SK-N-SH (cell line): ENCODE measurements around the gene HLA-DRB1. TPM values are rescaled to one million over a fixed set of nuclear protein-coding genes. Genes with fewer than 3 reads are reported as not detected.
"Not testable (repeated sequence)": the region's sequence is repeated elsewhere in the genome, so short reads cannot be mapped to it uniquely, and the experiment has no call there.

Experiments used
- CTCF ChIA-PET: fragments of 300-600, 350-600 bp; formaldehyde crosslinking; extraction: SDS; loops from one replicate; lab custom pipeline; 2021; lab: Yijun Ruan, JAX
- POLR2A ChIA-PET: fragments of 350-600 bp; sonication (Branson Sonifier 250); formaldehyde crosslinking; extraction: SDS; loops from one replicate; lab custom pipeline; 2020; ENCODE audit warnings: antibody characterized with exemption, inconsistent platforms; lab: Yijun Ruan, JAX
- DNase-seq: peaks from one replicate; pipeline ENCODE4 v3.0.0; 2012
- H2AFZ ChIP-seq: fragments of 200-600 bp; sonication (generic); 2 replicates; pipeline ENCODE4 v1.8.1; 2016; ENCODE audit warnings: antibody characterized with exemption, mild to moderate bottlenecking, low read depth
- H3F3A ChIP-seq: fragments of 200-600 bp; sonication (generic); replicated peaks from 2 replicates; pipeline ENCODE3; 2016; ENCODE audit warnings: antibody characterized with exemption, mild to moderate bottlenecking; ENCODE audit not compliant: insufficient read depth
- H3K27ac ChIP-seq, 2 experiments: fragments of 200-500 bp in 1 of 2; fragments of 200-600 bp in 1 of 2; sonication (Bioruptor generic) in 1 of 2; sonication (generic), shearing (Covaris generic) in 1 of 2; 2 replicates each; pipeline versions ENCODE4 v1.5.1 to v1.6.1; 2014 to 2016; ENCODE audit warnings: low read depth in 2 of 2, inconsistent platforms in 1 of 2, low read length in 1 of 2, mild to moderate bottlenecking in 1 of 2, mixed read lengths in 1 of 2
- H3K27me3 ChIP-seq: fragments of 200-600 bp; sonication (generic), shearing (Covaris generic); 2 replicates; pipeline ENCODE4 v1.6.1; 2016; ENCODE audit warnings: mixed run types; ENCODE audit not compliant: insufficient read depth
- H3K36me3 ChIP-seq, 2 experiments: fragments of 200-500 bp in 1 of 2; fragments of 200-600 bp in 1 of 2; sonication (Bioruptor generic) in 1 of 2; sonication (generic) in 1 of 2; replicated peaks in 1 of 2; 2 replicates each; pipeline versions ENCODE3 to v1.5.1; 2014 to 2016; ENCODE audit warnings: low read length in 1 of 2, mild to moderate bottlenecking in 1 of 2; ENCODE audit not compliant: insufficient read depth in 2 of 2, control insufficient read depth in 1 of 2
- H3K4me1 ChIP-seq, 2 experiments: fragments of 200-500 bp in 1 of 2; fragments of 200-600 bp in 1 of 2; sonication (Bioruptor generic) in 1 of 2; sonication (generic), shearing (Covaris generic) in 1 of 2; 2 replicates each; pipeline versions ENCODE4 v1.5.1 to v1.6.1; 2014 to 2016; ENCODE audit warnings: low read depth in 1 of 2, low read length in 1 of 2, mixed run types in 1 of 2; ENCODE audit not compliant: insufficient read depth in 2 of 2, control insufficient read depth in 1 of 2
- H3K4me2 ChIP-seq: fragments of 200-600 bp; sonication (generic), shearing (Covaris generic); 2 replicates; pipeline ENCODE4 v1.6.1; 2017; ENCODE audit warnings: mixed run types
- H3K4me3 ChIP-seq, 2 experiments: fragments of 200-500 bp in 1 of 2; fragments of 200-600 bp in 1 of 2; sonication (Bioruptor generic) in 1 of 2; sonication (generic), shearing (Covaris generic) in 1 of 2; 2 replicates each; pipeline versions ENCODE4 v1.5.1 to v1.8.1; 2014 to 2016; ENCODE audit warnings: low read depth in 2 of 2, inconsistent platforms in 1 of 2, low read length in 1 of 2, mild to moderate bottlenecking in 1 of 2, mixed read lengths in 1 of 2, moderate library complexity in 1 of 2
- H3K79me2 ChIP-seq: fragments of 200-600 bp; sonication (generic); 2 replicates; pipeline ENCODE4 v1.8.1; 2017; ENCODE audit warnings: mild to moderate bottlenecking; ENCODE audit not compliant: insufficient read depth
- H3K9ac ChIP-seq: fragments of 200-600 bp; sonication (generic); 2 replicates; pipeline ENCODE4 v1.6.1; 2017; ENCODE audit warnings: mixed run types
- H3K9me2 ChIP-seq: fragments of 200-600 bp; sonication (generic); 2 replicates; pipeline ENCODE4 v1.6.1; 2017; ENCODE audit warnings: mixed run types
- H3K9me3 ChIP-seq: fragments of 200-600 bp; sonication (generic); 2 replicates; pipeline ENCODE4 v1.6.1; 2017; ENCODE audit warnings: mixed run types, mild to moderate bottlenecking, moderate library complexity
- H4K20me1 ChIP-seq: fragments of 200-600 bp; sonication (generic); 2 replicates; pipeline ENCODE4 v1.6.1; 2017; ENCODE audit warnings: mild to moderate bottlenecking, mixed run types; ENCODE audit not compliant: insufficient read depth
- EP300 ChIP-seq, 2 experiments: IDR thresholded peaks; 2 replicates each; pipeline versions ENCODE4 v1.4.0 to v1.6.1; 2012; ENCODE audit warnings: borderline replicate concordance in 1 of 2, low read depth in 1 of 2, low read length in 1 of 2
- FOSL2 ChIP-seq: IDR thresholded peaks from 2 replicates; pipeline ENCODE4 v1.4.0; 2012; ENCODE audit warnings: low read depth, mild to moderate bottlenecking, moderate library complexity, borderline replicate concordance
- FOXM1 ChIP-seq: IDR thresholded peaks from 2 replicates; pipeline ENCODE4 v1.4.0; 2012; ENCODE audit warnings: low read depth, mild to moderate bottlenecking
- JUND ChIP-seq: IDR thresholded peaks from 2 replicates; pipeline ENCODE4 v1.4.0; 2012
- NFIC ChIP-seq: IDR thresholded peaks from 2 replicates; pipeline ENCODE4 v1.4.0; 2012; ENCODE audit warnings: borderline replicate concordance
- NRF1 ChIP-seq: IDR thresholded peaks from 2 replicates; pipeline ENCODE4 v1.6.1; 2012; ENCODE audit warnings: low read depth, mild to moderate bottlenecking, low read length
- POLR2AphosphoS5 ChIP-seq: IDR thresholded peaks from 2 replicates; pipeline ENCODE4 v1.6.1; 2012; ENCODE audit warnings: low read depth, low read length
- RFX5 ChIP-seq: IDR thresholded peaks from 2 replicates; pipeline ENCODE4 v1.6.1; 2012; ENCODE audit warnings: mild to moderate bottlenecking, improper control_type of control experiment, low read length
- SMC3 ChIP-seq: IDR thresholded peaks from 2 replicates; pipeline ENCODE4 v1.6.1; 2012; ENCODE audit warnings: low read depth, low read length, improper control_type of control experiment
- TAF1 ChIP-seq: IDR thresholded peaks from 2 replicates; pipeline ENCODE4 v1.6.1; 2012; ENCODE audit warnings: low read depth, mild to moderate bottlenecking, low read length, moderate library complexity, borderline replicate concordance
- YY1 ChIP-seq: IDR thresholded peaks from 2 replicates; pipeline ENCODE4 v1.4.0; 2012; ENCODE audit warnings: low read depth, mild to moderate bottlenecking
- WGBS: methylation state at CpG from one replicate; pipeline ENCODE4 v1.1.6; 2017; ENCODE audit warnings: low lambda C conversion rate; 5-methylcytosine and 5-hydroxymethylcytosine counted together
- polyA plus RNA-seq, 3 experiments: library from polyadenylated mRNA; depleted of rRNA; stranded (reverse); fragments of >200 nt; gene quantifications; 2 replicates each; pipeline ENCODE4 v1.2.3, GENCODE V29; 2012
- TF ChIP-seq, protein P1 (sequence below): fragments of 200-600 bp; sonication (generic); IDR thresholded peaks from 2 replicates; pipeline ENCODE4 v1.6.1; 2017; ENCODE audit warnings: antibody characterized with exemption, mild to moderate bottlenecking, moderate library complexity

The HLA-DRB1 gene
- polyA plus RNA-seq, 1 of the 3 experiments (the other 2 are of a cell fraction), result not detected

DNA sequence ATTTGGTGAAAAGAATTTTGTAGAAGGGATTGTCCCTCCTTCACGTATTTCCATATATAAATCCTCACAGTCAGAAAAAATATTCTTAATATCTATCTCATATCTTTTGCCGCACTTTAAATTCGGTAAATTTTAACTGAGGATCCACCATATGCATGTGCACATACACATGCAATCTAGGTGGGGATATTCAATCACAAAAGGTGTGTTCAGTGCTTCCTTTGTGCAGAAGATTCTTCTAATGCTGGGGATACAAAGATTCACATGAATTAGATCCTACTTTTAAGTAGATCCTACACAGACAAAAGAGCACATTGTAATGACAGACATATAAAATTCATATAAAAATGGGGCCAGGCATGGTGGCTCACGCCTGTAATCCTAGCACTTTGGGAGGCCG lies 13.6 kb upstream of the HLA-DRB1 start:
- Histone ChIP-seq H3K4me2 (no peak overlapping the region), H4K20me1 (no peaks in the 10 kb centered on the region), H3K9me2 (no peaks in the 10 kb centered on the region), H3K4me3 (no peak overlapping the region), H3K9me3 (no peaks in the 10 kb centered on the region), H3K4me1 (no peaks in the 10 kb centered on the region), H3K27me3 (no peaks in the 10 kb centered on the region), H3K36me3 (no peaks in the 10 kb centered on the region), H3K79me2 (no peaks in the 10 kb centered on the region), H2AFZ (no peak overlapping the region), H3K27ac (no peak overlapping the region), H3F3A (no peaks in the 10 kb centered on the region), H3K9ac (no peak overlapping the region)
- POLR2A ChIA-PET, result no interaction called here
- DNase-seq, result no peak
- TF ChIP-seq POLR2AphosphoS5, result no peak
- TF ChIP-seq FOXM1, result no peak
- no peak for TF ChIP-seq NRF1
- TF ChIP-seq SMC3, result no peak
- no peak for TF ChIP-seq YY1
- TF ChIP-seq JUND, result no peak
- no peak for TF ChIP-seq RFX5
- CTCF ChIA-PET, result no interaction called here
- WGBS, result 34% methylated on average over 3 of the region's 5 CpGs

DNA sequence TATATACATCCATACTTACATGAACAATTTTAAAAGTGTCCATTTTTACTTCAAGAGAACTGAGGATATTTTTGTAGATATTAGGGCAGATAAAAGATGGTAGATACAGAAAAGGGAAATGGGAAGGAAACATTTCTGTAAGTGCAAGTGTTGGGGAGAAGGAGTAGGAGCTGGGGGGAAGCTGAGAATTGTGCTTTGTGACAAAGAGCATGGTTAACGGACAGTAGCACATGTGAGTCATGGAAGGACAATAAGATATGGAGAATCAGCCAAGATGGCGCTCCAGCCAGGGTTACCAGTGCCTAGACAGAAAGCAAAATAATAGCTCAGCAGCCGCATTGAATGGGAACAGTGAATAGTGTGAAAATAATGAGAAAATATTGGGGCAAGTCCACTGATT lies 12.7 kb upstream of the HLA-DRB1 start:
- no peaks in the 10 kb centered on the region for H3K36me3 ChIP-seq
- H3K4me1 ChIP-seq, result no peaks in the 10 kb centered on the region
- no peak overlapping the region for H2AFZ ChIP-seq
- ChIA-PET CTCF (no interaction called here), POLR2A (no interaction called here)
- H3K4me2 ChIP-seq, result no peak overlapping the region
- no peaks in the 10 kb centered on the region for H3K9me3 ChIP-seq
- no peak overlapping the region for H3K27ac ChIP-seq
- no peaks in the 10 kb centered on the region for H3K79me2 ChIP-seq
- H3K9ac ChIP-seq, result no peak overlapping the region
- no peaks in the 10 kb centered on the region for H3F3A ChIP-seq
- no peak overlapping the region for H3K4me3 ChIP-seq
- TF ChIP-seq NFIC (no peak), YY1 (no peak), POLR2AphosphoS5 (no peak), EP300 (IDR thresholded peaks at IDR 0.05; ENCODE audit: borderline replicate concordance in 1 of 2, low read depth in 1 of 2, low read length in 1 of 2) (no peak), FOSL2 (no peak)
- TF ChIP-seq, protein P1, sequence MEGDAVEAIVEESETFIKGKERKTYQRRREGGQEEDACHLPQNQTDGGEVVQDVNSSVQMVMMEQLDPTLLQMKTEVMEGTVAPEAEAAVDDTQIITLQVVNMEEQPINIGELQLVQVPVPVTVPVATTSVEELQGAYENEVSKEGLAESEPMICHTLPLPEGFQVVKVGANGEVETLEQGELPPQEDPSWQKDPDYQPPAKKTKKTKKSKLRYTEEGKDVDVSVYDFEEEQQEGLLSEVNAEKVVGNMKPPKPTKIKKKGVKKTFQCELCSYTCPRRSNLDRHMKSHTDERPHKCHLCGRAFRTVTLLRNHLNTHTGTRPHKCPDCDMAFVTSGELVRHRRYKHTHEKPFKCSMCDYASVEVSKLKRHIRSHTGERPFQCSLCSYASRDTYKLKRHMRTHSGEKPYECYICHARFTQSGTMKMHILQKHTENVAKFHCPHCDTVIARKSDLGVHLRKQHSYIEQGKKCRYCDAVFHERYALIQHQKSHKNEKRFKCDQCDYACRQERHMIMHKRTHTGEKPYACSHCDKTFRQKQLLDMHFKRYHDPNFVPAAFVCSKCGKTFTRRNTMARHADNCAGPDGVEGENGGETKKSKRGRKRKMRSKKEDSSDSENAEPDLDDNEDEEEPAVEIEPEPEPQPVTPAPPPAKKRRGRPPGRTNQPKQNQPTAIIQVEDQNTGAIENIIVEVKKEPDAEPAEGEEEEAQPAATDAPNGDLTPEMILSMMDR, result no peak
- TF ChIP-seq, all 33 proteins: peak for 0
- no peaks in the 10 kb centered on the region for H3K27me3 ChIP-seq
- WGBS, result 0% methylated on average over 3 of the region's 3 CpGs
- no peak for DNase-seq
- H3K9me2 ChIP-seq, result no peaks in the 10 kb centered on the region
- no peaks in the 10 kb centered on the region for H4K20me1 ChIP-seq

DNA sequence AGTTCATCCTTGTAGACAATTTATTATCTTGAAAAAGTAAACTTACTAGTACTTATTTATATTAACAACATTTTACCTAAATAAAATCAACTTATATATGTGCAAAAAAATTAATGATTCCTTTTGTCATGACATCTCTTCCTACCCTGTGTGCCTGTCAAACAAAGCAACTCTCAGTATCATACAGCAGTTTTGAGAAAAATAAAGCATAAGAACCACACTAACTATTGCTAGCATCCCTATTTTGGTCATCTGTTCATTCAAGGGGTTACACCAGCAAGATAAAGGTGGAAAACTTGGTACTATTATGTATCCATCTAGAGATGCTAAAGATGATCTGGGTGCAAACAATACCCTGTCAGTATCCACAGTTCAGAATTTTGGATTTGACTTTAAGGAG lies 7.4 kb upstream of the HLA-DRB1 start:
- no peak for DNase-seq
- no peaks in the 10 kb centered on the region for H4K20me1 ChIP-seq
- CTCF ChIA-PET, result no interaction called here

DNA sequence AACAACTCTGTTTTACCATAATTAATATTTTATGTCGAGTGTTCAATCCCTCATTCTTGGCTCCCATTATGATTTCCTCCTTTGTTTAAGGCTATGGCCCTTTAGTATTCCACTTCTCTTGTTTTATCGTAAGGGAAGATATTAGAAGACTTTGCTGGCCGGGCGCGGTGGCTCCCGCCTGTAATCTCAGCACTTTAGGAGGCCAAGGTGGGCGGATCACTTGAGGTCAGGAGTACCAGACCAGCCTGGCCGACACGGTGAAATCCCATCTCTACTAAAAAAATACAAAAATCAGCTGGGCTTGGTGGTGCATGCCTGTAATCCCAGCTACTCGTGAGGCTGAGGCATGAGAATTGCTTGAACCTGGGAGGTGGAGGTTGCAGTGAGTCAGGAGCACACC lies 1.1 kb upstream of the HLA-DRB1 start:
- H3K79me2 ChIP-seq, H3K9me3 ChIP-seq, H2AFZ ChIP-seq, H3K27ac ChIP-seq, H3F3A ChIP-seq, H4K20me1 ChIP-seq, H3K27me3 ChIP-seq, H3K36me3 ChIP-seq, H3K9ac ChIP-seq, H3K4me2 ChIP-seq, H3K9me2 ChIP-seq, H3K4me1 ChIP-seq, POLR2A ChIA-PET, H3K4me3 ChIP-seq, DNase-seq: not testable (repeated sequence)
- CTCF ChIA-PET, result interaction anchor here (0.7 kb wide), 1 partner anchor 512 kb away, joined by 3 read pairs; no protein-coding TSS in a partner anchor
- WGBS, result no CpG with 5 or more reads among the region's 10 CpGs

More for the DNA sequence above, 7.4 kb upstream of the HLA-DRB1 start:
- no peaks in the 10 kb centered on the region for H3K36me3 ChIP-seq
- no peak overlapping the region for H3K9ac ChIP-seq
- H2AFZ ChIP-seq, result no peak overlapping the region
- no peaks in the 10 kb centered on the region for H3K79me2 ChIP-seq
- H3K27ac ChIP-seq, result no peak overlapping the region
- no peak overlapping the region for H3K4me2 ChIP-seq
- no peaks in the 10 kb centered on the region for H3K4me1 ChIP-seq
- no peaks in the 10 kb centered on the region for H3F3A ChIP-seq
- POLR2A ChIA-PET, result no interaction called here
- H3K9me2 ChIP-seq, result no peaks in the 10 kb centered on the region
- no peak for TF ChIP-seq TAF1
- no peak for TF ChIP-seq YY1
- no peak for TF ChIP-seq NFIC
- no peaks in the 10 kb centered on the region for H3K27me3 ChIP-seq
- H3K9me3 ChIP-seq, result no peaks in the 10 kb centered on the region
- no peak overlapping the region for H3K4me3 ChIP-seq
